T follicular helper cell (primary cell): ENCODE results near the gene GLIPR1.
"Not testable (repeated sequence)": the region's sequence is repeated elsewhere in the genome, so short reads cannot be mapped to it uniquely, and the experiment has no call there.

Source experiments
- DNase-seq: peaks from one replicate; pipeline ENCODE4 v3.0.0-alpha.2; 2020; ENCODE audit warnings: low read depth
- total RNA-seq, 2 experiments: gene quantifications; one replicate each; lab custom pipeline; 2026; lab: John Stamatoyannopoulos, UW

Gene GLIPR1
- total RNA-seq, result 37.9 to 105 reads per million in 2 experiments

DNA sequence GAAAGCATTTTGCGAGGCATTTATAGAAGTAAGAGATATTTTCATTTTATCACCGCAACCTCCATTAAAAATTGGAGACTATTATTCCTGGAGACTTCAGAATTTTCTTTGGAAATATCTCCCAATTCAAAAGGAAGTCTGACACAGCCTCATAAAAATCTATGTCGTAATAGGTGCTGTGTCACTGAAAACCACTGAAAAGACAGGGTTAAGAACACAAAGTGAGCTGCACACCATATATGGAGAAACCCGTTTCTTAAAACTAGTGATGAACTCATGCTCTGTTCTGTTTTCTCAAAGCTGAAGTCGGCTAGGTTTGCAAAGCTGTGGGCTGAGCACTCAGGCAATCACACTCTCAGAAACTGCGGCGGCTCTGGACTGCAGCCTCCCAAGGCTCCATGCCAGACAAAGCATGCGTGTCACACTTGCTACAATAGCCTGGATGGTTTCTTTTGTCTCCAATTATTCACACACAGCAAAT lies at the start of gene GLIPR1:
TSS of gene GLIPR1 (plus strand) at position 287 of the 481 bp plus-strand sequence. CDS start at position 413, 126 bp downstream.
- peak; percentile 53 for DNase-seq

DNA sequence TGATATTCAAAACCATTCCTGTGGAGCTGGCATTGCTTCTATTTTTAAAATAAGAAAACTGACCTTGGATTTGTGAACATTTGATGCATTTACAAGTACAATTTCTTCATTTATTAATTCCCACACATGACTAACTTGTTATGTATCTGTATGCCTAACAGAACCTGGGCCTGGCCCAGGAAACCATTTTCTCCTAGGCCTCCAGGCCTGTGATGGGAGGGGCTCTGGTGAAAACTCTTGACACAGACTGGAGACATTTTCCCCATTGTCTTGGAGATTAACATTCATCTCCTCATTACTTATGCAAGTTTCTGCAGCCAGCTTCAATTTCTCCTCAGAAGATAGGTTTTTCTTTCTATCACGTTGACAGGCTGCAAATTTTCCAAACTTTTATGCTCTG lies 47.6 kb upstream of the GLIPR1 start:
- DNase-seq, result no peak

DNA sequence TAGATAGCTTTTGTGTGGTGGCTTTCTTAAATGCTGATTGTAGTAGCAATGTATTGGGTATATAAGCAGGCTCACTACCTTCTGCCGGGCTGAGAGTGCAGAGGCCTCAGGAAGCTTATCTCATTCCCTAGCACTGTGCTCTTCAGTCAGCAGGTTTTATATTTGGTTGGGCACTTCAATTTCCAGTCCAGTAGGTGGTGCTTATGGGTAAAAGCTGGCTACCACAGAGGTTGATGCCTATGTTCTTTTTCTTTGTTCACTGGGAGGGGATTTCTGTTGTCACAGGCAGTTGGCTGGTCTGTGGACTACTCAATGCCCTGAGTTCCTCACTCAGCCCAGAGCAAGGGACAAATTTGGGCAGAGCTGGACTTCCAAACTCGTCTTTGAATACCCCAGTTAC lies 43.0 kb upstream of the GLIPR1 start:
- DNase-seq, result peak; percentile 3

DNA sequence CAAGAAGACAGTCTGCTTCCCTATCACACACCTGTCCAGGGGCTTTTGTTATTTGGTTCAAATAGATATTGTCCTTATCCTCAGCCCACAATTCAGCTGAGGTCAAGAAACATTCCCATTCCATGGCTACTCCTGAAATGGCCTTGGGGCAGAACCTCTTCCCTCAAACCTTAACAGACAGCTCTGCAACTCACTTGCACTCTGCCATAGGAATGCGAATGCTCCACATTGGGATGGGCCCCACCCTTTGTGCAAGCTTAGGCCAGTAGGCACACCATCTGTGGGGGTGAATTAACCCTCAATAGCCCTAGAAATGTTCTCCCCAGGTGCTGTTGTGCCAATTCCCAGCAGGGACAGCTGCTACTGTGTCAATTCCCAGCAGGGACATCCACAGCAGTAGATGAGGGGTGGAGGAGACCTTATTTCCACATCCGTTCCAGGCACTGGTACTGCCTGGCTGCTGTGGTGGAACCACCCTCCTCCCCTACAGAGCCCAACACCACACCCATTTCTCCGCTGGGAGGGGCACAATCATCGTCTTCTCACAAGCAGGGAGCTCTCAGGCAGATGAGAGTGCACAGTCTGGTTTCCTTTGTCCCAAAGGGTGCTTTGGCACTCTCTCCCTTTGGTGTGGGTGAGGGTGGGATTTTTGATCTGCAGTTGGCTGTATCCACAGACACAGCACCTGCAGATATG lies 42.3 kb upstream of the GLIPR1 start:
- DNase-seq, result no peak

DNA sequence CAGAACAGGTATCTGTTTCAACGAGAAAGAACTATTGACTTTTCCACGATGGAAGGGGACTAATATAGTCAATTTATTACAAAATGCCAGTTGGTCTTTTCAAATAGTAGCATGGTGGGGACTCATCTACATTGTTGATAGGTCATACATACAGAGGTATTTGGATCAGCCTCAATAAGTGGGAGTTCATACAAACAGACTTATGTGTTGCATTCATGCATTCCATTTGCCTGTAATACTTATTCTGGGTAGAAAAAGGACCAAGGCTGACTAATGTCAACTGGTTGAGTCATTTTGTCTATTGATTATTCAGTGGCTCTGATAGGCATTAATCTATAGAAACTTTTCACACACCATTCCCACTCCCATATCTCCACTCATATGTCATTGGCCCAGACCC lies 41.5 kb upstream of the GLIPR1 start:
- no peak for DNase-seq

DNA sequence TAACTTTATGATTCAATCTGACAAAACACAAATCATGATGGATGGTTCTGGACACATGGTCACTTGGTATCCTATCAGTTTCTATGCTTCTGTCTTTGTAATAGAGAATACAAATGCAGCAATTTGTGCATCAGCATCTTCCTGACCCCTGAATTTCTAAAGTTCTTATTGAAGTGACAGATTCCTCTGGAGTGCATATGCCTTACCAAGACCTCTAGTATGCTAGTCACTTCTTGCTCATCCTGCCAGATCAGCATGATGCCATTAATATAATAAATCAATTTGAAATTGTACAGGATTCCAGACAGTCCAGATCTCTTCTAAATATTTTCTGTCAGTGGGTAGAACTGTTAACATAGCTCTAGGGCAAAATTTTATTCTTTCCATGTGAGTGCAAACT lies 40.6 kb upstream of the GLIPR1 start:
- DNase-seq, result no peak

DNA sequence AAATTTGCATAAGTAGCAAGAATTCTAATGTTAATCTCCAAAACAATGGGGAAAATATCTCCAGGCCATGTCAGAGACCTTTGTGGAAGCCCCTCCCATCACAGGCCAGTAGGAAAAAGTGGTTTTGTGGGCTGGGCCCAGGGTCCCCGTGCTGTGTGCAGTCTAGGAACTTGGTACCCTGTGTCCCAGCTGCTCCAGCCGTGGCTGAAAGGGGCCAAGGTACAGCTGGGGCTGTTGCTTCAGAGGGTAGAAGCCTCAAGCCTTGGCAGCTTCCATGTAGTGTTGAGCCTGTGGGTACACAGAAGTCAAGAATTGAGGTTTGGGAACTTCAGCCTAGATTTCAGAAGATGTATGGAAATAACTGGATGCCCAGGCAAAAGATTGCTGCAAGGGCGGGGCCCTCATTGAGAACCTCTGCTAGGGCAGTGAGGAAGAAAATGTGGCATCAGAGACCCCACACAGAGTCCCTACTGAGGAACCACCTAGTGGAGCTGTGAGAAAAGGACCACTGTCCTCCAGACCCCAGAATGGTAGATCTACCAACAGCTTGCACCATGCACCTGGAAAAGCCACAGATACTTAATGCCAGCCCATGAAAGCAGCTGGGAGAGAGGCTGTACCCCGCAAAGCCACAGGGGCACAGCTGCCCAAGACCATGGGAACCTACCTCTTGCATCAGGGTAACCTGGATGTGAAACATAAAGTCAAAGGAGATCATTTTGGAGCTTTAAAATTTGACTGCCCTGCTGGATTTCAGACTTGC lies 38.7 kb upstream of the GLIPR1 start:
- not testable (repeated sequence) for DNase-seq

DNA sequence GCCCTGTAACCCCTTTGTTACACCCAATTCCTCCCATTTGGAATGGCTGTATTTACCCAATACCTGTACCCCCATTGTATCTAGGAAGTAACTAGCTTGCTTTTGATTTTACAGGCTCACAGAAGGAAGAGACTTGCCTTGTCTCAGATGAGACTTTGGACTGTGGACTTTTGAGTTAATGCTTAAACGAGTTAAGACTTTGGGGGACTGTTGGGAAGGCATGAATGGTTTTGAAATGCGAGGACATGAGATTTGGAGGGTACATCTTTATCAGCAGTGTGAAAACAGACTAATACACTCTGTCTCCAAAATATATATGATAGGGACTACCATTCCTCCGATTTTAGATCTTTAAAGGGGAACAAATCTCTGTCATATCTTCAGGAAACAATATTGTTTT lies 38.1 kb upstream of the GLIPR1 start:
- not testable (repeated sequence) for DNase-seq

DNA sequence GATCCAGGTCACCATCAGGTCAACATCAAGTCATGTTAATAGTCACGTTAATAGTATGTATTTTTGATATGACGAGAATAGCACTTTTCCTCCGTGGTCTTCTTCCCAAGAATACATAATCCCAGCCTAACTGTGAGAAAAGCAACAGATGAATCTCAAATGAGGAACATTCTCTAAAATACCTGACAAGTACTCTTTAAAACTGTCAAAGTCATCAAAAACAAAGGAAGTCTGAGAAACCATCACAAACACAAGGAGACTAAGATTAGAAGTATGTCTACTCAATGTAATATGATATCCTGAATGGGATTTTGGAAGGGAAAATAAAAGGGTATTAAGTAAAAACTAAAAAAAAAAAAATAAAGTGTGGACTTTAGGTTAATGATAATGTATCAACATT lies 36.8 kb upstream of the GLIPR1 start:
- no peak for DNase-seq

DNA sequence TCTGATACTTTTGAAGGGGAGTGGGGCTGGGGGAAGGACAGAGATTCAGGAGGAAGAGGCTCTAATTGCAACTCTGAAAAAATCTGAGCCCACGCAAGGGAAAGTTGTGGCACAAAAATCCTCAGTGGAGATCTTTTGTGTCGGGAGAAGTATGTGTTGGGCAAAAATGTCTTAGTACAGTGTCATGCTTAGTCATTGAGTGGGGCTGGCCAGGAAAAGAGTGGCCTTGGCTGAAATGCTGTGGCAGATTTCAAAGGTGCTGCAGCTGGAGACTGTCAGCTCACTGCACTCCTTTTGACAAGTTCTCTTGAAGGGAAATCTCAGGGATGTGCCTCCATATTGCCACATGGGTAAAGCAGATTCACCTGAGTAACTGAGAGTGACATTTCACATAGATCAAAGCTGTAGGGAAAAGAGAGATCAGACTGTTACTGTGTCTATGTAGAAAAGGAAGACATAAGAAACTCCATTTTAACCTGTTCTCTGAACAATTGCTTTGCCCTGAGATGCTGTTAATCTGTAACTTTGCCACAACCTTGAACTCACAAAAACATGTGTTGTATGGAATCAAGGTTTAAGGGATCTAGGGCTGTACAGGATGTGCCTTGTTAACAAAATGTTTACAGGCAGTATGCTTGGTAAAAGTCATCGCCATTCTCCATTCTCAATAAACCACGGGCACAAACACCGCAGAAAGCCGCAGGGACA lies 36.0 kb upstream of the GLIPR1 start:
- DNase-seq, result no peak

DNA sequence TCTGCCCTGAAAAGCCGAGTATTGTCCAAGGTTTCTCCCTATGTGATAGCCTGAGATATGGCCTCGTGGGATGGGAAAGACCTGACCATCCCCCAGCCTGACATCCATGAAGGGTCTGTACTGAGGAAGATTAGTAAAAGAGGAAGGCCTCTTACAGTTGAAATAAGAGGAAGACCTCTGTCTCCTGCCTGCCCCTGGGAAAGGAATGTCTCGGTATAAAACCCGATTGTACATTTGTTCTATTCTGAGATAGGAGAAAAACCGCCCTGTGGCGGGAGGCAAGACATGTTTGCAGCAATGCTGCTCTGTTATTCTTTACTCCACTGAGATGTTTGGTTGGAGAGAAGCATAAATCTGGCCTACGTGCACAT lies 35.4 kb upstream of the GLIPR1 start:
- DNase-seq, result not testable (repeated sequence)

DNA sequence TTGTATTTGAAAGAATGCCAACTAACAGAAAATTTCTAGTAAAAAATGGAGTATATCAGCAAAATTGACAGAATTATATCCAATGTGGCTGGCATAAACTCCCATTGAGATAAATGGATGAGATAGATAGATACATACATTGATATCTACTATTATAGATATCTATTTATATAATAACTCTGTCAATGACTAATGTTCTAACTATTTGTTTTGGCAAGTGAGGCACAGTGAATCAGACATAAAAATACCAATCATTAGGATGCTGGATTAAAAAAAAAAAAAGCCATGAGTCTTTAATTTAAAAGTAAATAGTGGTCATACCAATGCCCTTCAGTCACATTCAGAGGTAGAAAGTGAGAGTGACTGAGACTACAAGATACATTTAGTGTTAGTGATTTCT lies 33.7 kb upstream of the GLIPR1 start:
- no peak for DNase-seq

DNA sequence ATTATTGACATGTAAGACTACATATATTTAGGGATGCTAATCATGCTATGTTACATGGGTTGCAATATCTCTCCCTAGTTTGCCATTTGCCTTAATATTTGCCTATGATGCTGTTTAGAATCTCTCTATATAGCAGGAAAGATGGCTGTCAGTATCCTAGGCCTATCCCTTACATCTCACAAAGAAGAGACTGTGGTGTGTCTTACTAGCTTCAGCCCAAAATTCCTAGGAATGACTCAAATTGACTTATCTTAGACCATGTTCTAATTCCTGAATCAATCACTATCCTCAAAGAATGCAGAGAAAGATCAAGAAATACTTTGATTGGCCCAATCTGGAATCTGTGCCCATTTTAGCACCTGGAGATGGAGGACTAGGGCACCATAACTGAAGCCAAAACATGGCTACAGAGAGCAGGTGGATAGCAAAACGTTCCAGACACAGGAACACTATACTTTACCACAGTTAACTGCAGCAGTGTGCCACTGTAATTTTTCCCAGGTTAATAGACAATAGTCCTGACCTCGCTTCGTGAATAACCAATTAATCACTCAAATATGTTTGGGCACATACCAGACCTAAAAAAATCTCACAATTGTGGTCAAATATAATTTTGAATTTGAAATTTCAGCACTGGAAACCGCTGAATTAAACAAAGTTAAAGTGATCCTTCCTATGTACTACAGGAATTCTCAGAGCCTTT lies 32.7 kb upstream of the GLIPR1 start:
- DNase-seq, result no peak

DNA sequence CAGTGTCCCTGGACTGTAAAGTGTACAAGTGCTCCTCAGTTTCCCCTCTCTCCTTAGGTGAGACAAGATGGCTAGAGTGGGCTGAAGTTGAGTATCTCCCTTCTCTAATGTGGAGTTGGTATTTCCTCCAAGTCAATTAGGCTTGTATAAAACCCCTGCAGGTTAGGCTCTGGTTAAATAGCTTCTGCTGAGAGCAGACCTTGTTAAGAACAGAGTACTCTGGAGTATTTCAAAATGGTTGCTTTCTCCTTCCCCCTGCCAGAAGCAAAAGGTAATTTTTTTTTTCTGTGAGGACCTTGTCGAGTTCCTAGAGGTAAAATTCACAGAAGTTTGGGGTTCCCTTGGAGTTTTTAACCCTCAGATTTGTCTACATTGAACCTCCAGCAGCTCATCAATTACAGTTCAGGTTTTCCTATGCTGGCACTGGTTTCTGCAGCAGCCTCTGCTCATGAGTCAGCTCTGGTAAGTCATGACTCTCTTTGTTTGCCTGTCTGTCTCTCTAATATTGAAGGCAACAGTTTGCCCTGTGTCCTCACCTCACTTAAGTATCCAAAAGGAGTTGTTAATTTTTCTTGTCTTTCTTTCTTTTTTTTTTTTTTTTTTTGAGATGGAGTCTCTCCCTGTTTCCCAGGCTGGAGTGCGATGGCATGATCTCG lies 27.8 kb upstream of the GLIPR1 start:
- DNase-seq, result no peak

DNA sequence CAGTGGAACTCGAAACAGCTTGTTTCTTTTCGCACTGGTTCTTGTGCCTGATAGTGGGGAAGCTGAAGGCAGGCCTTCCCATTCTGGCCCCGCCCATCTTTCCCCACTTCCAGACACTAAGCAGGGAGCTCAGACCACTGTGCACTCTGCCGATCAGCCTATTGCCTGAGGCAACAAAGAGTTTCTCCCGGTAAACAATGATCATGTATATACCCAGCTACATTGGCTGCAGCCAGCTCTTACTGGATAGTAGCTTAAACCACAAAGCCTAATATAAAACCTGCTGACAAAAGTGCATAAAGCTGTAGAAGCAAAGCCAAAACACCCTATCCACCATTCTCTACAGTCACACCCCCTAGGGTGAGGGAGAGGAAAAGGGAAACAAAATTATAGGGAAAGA lies 24.7 kb upstream of the GLIPR1 start:
- DNase-seq, result no peak

DNA sequence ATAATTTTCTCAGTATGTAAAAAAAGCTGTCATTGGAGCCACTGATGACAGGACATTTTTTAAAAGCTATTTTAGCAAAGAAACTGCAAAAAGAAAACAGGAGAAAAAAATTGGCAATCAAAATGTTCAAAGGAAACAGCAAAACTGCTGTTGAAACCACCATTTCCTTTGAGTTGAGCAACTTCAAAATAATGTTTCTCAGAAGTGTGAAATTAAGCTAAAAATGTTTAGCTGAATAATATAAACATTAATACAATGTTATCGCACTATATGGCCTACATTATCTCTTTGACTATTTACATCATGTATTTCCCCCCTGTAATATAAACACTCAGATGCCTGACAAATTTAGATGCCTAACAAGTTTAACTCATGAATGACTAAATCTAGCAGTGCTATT lies 23.4 kb upstream of the GLIPR1 start:
- DNase-seq, result no peak

DNA sequence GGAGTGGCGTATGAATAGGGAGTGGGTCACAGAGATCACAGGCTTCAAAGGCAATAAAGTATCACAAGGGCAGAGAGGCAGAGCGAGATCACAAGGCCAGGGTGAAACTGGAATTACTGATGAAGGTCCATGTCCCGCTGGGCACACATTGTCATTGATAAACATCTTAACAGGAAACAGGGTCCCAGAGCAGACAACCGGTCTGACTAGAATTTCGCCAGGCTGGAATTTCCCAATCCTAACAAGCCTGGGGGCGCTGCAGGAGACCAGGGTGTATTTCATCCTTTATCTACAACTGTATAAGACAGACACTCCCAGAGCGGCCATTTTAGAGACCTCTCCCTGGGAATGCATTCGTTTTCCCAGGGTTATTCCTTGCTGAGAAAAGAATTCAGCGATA lies 22.7 kb upstream of the GLIPR1 start:
- DNase-seq, result not testable (repeated sequence)

DNA sequence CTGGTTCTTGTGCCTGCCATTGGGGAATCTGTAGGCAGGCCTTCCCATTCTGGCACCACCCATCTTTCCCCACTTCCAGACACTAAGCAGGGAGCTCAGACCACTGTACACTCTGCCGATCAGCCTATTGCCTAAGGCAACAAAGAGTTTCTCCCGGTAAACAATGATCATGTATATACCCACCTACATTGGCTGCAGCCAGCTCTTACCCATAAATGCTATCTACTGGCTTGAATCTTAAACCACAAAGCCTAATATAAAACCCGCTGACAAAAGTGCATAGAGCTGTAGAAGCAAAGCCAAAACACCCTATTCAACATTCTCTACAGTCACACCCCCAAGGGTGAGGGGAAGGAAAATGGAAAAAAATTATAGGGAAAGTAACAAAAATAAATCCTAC lies 20.8 kb upstream of the GLIPR1 start:
- no peak for DNase-seq

DNA sequence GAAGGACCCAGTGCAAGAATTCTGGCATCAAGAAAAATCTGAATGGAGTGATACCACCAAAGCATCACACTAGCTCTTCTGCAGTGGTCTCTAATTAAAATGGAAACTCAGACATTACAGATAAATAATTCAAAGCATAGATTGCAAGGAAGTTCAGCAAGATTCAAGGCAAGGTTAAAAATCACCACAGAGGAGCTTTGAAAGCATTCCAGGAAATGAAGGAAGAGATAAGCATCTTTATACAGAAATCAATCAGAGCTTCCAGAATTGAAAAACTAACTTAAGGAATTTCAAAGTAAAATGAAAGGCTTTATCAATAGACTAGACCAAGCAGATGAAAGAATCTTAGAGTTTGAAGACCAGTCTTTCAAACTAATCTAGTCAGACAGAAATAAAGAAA lies 20.4 kb upstream of the GLIPR1 start:
- DNase-seq, result no peak

DNA sequence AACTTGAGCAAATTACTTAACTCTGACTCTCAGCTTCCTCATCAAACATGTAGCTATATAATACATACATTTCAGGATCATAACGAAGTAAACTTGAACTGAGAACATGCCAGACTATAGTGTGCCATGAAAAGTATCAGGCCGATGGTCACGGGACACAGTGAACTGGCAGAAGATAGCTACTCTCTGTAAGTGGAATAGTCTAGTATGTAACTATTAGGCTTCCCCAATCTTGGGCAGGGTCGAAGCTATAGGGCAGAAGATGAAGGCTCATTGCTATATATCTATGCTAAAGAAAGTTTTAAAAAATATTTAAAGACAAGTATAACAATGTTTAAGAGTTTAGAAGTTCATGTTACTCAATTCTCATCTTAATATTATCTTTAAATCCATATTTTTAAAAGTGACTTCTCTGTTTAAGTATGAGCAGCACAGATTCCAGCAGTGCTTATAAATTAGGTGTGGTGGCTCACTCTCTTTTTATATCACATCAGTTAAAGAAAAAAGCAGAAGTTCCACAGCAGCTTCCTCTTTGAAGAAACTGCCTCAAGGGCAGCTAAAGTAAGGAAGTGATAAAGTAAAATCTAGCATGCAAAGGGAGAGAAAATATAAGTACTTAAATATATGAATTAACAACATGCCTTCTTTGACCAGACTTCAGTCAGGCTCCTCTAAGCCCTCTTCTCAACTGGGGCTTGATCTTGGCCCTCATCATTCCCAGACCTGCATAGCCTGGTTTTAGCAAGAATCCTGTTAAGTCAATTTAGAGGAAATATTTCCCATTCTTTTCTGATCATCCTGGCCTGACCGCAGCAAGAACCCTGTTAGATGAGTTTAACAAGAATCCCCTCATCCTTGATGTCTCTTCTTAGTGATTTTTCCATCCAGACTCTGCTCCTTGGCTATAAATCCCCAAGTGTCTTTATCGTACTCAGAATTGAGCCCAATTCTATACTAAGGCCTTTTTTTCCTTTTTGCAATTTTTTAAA lies 8.4 kb upstream of the GLIPR1 start:
- no peak for DNase-seq
